Keratinocyte (primary cell): ENCODE results near the gene PHLDB3.

Experiments
- EZH2 ChIP-seq: IDR thresholded peaks from one replicate; pipeline ENCODE4 v1.6.1; 2012; ENCODE audit warnings: inconsistent platforms, mild to moderate bottlenecking, low read length, moderate library complexity
- TF ChIP-seq, protein P1 (sequence below), 3 experiments: IDR thresholded peaks in 1 of 3; conservative IDR thresholded peaks in 1 of 3; optimal IDR thresholded peaks in 1 of 3; 2 replicates in 2 of 3; 3 replicates in 1 of 3; pipeline versions ENCODE3 to v1.5.1; 2011; ENCODE audit warnings: low read length in 3 of 3, mild to moderate bottlenecking in 3 of 3, moderate library complexity in 2 of 3, control low read depth in 1 of 3, inconsistent platforms in 1 of 3; ENCODE audit not compliant: insufficient read depth in 2 of 3; ENCODE audit errors: extremely low read depth in 1 of 3

- TF ChIP-seq, protein P1, sequence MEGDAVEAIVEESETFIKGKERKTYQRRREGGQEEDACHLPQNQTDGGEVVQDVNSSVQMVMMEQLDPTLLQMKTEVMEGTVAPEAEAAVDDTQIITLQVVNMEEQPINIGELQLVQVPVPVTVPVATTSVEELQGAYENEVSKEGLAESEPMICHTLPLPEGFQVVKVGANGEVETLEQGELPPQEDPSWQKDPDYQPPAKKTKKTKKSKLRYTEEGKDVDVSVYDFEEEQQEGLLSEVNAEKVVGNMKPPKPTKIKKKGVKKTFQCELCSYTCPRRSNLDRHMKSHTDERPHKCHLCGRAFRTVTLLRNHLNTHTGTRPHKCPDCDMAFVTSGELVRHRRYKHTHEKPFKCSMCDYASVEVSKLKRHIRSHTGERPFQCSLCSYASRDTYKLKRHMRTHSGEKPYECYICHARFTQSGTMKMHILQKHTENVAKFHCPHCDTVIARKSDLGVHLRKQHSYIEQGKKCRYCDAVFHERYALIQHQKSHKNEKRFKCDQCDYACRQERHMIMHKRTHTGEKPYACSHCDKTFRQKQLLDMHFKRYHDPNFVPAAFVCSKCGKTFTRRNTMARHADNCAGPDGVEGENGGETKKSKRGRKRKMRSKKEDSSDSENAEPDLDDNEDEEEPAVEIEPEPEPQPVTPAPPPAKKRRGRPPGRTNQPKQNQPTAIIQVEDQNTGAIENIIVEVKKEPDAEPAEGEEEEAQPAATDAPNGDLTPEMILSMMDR (optimal IDR thresholded peaks at IDR 0.05 in 1 of 3, IDR thresholded peaks at IDR 0.05 in 1 of 3, conservative IDR thresholded peaks at IDR 0.05 in 1 of 3; ENCODE audit: extremely low read depth in 1 of 3, insufficient read depth in 2 of 3, low read length in 3 of 3) = no peak
- TF ChIP-seq EZH2 = no peak
These were observed 3.3 kb upstream of the PHLDB3 start for GRCh38 chr19:43507880-43508279.
